ENCODE measurements around the gene BPHL.
A peak's percentile ranks its signal among the peaks of the same experiment; 100 is the strongest.
"Not testable (repeated sequence)": the region's sequence is repeated elsewhere in the genome, so short reads cannot be mapped to it uniquely, and the experiment has no call there.

Gene BPHL

DNA sequence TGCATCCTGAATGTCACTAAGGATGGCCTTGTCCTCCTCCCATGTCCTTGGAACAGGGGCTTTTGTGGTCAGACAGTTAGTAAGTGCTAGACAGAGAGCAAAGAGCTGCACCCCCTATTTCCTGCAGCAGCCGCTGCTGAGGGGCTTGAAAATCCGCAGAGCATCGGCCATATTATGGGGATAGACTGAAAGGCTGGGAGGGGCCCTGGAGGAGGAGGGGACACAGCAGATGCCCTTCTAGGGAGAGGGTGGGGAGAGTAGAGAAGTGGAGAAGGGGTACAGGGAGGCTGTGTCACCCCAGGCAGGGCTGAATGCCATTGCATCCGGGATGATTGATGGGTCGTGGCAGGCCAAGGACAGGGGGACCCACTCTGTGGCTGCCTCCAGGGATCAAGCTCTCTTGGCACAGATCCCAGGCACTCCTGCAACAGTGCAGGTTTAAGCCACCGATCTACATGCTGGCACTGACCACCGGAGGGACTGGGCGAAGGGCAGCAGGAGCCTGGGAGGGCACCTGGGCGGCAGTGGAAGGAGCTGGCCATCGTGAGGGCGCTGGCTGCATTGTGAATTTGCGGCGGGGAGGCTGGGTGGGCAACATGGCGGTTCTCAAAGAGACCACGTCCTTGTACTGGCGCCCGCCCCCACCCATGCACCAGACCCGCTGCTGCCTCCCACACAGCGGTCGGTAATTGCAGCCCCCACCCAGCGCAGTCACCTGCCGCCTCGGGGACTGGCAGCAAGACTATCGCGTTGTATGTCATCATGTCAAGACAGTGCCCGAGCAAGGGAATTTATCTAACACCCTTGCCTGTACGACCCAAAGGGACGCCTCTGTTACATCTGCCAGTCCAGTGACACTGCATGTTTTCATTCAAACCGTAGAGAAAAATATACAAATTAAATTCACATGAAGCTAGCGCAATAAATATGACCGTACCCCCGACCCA, 37.9 kb downstream of the BPHL start:
- DNase-seq (ENCODE audit: low read depth in 2 of 2) = not testable (repeated sequence)

DNA sequence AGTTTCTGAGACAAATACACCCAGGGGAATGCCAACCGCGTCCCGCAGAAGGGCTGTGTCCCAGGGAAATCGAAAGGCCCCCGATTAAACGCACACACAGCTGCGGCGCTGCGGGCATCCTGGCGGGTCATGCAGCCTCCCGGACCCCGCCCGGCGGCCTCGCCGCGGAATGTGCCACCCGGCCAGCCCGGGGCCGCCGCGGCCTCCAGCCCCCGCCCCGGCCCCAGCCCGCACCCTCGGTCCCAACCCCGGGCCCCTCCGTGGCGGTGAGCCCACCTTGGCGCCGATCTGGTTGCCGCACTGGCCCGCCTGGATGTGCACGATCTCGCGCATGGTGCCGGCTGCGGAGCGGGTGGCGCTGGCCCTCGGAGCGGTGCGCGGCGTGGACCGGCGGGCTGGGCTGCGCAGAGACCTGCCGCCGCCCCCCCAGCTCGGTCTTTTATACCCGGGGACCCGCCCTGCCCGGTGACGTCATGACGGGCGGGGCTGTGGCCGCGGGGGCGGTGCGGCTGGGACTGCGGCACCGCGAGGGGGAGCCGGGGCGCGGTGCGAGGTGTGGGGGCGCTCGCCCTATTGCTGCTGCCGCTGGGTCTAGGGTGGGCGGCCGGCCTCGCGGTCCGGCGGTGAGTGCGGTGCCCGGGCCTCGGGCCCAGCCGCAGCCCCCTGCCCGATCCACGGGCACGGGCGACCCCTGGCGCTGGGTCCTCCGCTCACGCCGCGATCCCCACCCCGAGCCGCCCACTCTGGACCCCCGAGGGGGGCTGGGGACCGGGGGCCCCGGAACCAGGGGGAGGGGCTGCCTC, 38.8 kb downstream of the BPHL start, which contains the start of gene TUBB2A:
TSS of gene TUBB2A (minus strand) at position 414 of the 803 bp plus-strand sequence. CDS start at position 333, 81 bp downstream.
- peak; percentile 74 to 82 for DNase-seq (ENCODE audit: low read depth in 2 of 2)

DNA sequence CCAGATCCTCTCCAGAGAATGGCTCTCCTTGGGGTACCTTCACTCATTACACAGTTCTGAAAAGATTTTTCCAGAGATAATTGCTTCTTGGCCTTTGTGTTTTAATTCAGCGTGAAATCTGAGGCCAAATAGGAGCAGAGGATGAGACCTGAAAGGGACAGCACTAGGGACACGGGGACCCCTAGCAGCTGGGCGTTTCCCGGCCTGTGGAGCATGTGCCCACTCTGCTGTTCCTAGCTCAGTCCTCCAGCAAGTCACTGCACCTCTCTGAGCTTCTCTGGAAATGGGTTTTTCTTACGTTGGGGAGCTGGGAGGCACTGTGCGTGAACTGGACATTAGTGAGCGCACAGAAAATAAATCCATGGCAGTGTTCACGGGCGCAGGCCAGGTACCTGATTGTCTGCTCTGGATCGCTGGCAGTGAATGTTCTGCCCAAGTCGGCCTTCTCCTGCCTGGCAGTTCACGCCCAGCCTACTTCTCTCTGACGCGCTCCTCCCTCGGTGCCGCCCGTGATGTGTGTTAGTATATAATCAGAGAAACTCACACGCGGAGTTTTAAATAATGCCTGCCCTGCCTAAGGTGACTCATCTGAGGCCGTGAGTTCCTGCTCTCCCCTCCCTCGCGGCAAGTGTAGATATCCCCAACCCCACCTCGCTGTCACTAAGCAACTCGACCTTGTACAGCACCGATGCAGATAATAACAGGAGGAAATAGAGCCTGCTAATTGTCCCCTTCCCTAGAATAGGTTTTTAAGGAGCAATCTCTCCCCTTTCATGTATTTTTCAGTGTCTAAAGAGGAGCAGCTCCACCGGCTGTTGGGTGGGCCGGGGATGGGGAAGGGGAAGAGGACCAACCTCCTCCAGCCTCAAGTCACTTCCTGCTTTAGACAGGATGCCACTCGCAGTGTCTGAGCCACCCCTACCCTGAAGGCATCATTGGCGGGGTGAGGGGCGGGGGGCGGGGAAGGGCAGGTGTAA, 41.6 kb downstream of the BPHL start:
- DNase-seq (ENCODE audit: low read depth in 2 of 2) = peak; percentile 44 to 62

DNA sequence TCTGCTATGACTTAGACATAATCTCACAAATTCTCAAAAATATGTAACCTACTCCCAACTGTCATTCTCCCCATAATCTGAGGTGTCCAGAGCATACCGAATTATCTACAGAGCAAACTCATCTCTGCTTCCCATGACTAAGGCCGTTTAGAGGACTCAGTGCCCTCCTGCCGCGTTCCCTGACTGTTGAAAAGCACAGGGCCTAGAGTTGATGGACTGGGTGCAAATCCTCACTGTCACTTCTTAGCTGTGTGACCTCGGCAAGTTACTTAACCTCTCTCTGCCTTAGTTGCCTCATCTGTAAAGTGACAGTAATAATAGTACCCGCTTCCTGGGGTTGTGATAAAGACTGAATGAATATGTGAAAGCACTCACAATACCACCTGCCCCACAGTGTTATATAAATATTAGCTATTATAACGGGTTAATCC, 43.6 kb downstream of the BPHL start:
- no peak for DNase-seq (ENCODE audit: low read depth in 2 of 2)

DNA sequence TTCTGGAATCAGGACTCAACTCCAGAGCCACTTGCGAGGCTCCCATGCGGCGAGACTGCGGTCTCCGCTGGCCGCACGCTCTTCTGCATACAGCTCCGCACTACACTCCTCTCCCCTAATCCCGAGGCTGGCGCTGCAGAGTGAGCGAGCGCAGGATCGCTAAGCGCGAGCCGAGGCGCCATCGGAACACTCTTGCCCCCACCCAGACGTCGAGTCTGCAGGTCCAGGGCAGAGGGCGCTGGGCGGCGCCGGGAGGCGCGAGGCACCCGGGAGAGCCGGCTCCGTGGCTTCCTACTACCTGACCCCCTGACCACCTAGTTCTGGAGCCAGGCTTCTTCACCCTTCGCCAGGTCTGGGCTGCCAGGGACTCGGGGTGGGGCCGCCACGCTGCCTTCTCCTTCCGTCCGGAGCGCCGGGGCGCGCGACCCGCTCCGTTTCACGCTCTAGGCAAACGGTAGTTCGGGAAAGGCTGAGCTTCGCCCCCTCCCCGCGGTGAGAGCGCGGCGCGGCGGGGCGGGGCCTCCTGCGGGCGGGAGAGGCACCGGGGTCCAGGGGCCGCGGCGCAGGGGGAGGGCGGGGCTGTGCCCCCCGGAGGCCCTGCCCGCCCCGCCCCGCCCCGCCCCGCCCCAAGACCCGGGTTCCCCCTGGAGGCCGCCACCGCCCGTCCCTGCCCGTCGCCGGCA, 44.2 kb downstream of the BPHL start:
- no peak for DNase-seq (ENCODE audit: low read depth in 2 of 2)

DNA sequence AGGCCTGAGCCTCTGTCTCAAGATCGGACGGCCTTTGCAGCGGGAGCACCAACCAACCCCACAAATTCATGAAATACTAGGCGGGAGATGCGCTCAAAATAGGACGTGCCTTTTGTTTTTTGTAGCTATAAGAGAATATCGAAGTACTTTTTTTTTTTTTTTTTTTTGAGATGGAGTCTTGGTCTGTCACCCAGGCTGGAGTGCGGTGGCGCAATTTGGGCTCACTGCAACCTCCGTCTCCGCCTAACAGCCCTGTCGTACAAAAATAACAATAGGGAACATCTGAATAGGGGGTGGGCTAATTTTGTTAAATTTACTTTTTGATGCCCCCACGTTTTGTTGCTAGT, 44.7 kb downstream of the BPHL start:
- DNase-seq (ENCODE audit: low read depth in 2 of 2) = no peak

DNA sequence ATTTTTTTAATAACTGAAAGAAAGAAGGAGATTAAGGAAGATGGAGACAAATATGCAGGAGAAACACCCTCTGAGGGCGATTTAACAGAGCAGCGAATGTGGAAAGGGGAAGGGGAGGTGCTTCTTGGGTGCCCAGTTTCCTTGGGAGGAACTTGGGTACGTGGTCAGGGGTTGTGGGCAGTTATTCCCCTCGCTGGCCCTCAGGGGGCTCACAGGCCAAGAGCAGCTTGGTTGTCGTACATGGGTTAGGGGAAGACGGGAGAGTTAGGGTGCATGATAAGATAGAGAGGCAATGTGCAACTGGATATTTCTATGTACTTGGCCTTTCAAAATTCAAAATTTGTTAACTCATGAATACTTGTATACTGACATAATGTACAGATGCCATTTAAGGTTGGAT, 45.9 kb downstream of the BPHL start:
- DNase-seq (ENCODE audit: low read depth in 2 of 2) = no peak

DNA sequence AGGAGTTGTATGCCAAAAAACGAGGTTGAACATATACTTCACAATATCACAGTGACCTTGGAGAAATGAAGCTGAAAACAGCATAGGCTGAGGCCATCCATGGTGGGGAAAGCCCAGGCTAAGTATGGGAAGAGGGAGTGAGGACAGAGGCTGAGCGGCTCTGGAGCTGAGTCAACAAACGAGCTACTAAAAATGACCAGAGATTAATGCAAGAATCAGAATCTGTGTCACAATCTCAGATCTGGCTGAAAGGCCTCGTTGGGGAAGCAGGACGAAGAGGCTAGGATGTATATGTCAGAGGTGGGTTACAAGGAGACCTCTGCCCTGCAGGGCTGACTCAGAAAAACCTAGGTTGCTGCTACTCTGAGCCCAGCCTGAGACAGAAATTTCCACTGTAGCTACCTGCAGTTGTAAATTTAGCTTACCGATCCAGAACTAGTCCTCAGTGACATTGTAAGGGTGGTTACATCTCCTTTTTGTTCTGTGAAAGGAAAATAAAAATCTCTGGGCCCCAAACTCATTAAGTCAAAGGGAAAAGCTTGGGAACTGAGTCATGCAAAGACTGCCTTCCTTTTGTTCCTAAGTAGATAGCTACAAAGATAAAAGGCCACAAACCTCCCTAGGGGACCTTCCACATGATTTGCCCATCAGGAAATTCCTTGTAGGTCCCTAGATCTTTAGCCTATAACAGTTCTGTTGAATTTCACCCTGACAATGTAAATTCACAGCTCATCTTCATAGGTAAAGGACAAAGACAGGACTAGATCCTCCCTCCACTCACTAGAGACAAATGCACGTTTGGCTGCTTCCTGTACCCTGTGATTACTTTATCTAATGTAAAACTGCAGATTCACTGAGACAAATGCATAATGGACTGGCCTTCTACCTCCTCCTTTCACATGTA, 47.4 kb downstream of the BPHL start:
- DNase-seq (ENCODE audit: low read depth in 2 of 2) = no peak

DNA sequence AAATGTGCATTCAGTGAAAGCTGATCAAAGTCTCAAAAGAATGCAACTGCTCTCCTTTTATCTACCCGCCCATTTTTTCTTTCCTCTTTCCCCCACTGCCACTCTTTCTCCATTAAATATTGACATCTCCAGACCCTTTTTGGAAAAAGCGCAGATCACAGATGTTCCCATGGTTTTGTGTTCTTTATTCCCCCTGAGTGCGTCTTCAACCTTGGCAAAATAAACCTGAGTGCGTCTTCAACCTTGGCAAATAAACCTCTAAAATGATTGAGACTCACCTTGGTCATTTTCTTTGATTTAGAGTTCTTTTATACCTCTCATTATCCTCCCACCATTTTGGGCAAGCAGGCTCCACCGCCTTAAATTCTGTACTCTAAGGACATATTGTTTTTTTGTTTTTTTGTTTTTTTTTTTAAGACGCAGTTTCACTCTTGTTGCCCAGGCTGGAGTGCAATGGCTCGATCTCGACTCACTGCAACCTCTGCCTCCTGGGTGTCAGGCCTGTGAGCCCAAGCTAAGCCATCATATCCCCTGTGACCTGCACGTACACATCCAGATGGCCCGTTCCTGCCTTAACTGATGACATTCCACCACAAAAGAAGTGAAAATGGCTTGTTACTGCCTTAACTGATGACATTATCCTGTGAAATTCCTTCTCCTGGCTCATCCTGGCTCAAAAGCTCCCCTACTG, 48.2 kb downstream of the BPHL start:
- not testable (repeated sequence) for DNase-seq (ENCODE audit: low read depth in 2 of 2)

DNA sequence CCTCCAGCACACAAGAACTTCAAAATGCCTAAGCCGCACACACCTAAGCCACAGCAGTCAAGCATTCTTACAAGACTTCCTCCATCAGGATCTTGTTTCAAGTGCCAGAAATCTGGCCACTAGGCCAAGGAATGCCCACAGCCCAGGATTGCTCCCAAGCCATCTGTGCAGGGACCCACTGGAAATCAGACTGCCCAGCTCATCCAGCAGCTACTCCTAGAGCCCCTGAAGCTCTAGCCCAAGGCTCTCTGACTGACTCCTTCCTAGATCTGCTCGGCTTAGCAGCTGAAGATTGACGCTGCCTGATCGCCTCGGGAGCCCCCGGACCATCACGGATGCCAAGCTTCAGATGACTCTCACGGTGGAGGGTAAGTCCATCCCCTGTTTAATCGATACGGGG, 49.5 kb downstream of the BPHL start:
- not testable (repeated sequence) for DNase-seq (ENCODE audit: low read depth in 2 of 2)

DNA sequence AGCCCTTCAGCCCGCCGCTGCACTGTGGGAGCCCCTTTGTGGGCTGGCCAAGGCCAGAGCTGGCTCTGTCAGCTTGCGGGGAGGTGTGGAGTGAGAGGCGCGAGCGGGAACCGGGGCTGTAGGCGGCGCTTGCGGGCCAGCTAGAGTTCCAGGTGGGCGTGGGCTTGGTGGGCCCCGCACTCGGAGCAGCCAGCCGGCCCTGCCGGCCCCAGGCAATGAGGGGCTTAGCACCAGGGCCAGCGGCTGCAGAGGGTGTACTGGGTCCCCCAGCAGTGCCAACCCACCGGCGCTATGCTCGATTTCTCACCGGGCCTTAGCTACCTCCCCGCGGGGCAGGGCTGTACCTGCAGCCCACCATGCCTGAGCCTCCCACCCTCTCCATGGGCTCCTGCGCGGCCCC, 52.2 kb downstream of the BPHL start:
- not testable (repeated sequence) for DNase-seq (ENCODE audit: low read depth in 2 of 2)

DNA sequence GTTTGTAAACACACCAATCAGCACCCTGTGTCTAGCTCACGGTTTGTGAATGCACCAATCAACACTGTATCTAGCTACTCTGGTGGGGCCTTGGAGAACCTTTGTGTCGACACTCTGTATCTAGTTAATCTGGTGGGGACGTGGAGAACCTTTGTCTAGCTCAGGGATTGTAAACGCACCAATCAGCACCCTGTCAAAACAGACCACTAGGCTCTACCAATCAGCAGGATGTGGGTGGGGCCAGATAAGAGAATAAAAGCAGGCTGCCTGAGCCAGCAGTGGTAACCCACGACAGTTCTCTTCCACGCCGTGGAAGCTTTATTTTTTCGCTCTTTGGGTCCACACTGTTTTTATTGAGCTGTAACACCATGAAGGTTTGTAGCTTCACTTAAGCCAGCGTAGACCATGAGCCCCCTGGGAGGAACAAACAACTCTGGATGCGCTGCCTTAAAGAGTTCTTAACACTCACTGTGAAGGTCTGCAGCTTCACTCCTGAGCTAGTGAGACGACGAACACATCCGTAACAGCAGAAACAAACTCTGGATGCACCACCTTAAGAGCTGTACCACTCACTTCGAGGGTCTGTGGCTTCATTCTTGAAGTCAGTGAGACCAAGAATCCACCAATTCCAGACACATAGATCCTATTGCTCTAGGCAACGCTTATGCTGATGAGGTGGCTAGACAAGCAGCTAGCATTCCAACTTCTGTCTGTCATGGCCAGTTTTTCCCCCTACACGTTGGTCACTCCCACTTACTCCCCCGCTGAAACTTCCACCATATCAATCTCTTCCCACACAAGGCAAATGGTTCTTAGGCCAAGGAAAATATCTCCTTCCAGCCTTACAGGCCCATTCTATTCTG, 53.0 kb downstream of the BPHL start:
- DNase-seq (ENCODE audit: low read depth in 2 of 2) = not testable (repeated sequence)

DNA sequence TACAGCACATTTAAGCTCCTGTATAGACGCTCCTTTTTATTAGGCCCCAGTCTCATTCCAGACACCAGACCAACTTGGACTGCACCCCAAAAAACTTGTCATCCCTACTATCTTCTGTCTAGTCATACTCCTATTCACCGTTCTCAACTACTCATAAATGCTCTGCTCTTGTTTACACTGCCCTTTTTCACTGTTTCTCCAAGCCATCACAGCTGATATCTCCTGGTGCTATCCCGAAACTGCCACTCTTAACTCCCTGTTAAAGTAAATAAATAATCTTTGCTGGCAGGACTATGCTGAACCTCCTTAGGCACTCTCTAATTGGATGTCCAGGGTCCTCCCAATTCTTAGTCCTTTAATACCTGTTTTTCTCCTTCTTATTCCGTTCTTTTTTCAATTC, 54.3 kb downstream of the BPHL start:
- not testable (repeated sequence) for DNase-seq (ENCODE audit: low read depth in 2 of 2)

DNA sequence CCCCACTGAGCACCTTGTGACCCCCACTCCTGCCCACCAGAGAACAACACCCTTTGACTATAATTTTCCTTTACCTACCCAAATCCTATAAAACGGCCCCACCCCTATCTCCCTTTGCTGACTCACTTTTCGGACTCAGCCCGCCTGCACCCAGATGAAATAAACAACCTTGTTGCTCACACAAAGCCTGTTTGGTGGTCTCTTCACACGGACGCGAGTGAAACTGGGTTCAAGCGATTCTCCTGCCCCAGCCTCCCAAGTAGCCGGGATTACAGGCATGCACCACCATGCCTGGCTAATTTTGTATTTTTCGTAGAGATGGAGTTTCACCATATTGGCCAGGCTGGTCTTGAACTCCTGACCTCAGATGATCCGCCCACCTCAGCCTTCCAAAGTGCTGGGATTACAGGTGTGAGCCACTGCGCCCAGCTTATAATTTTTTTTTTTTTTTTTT, 55.2 kb downstream of the BPHL start:
- DNase-seq (ENCODE audit: low read depth in 2 of 2) = not testable (repeated sequence)

DNA sequence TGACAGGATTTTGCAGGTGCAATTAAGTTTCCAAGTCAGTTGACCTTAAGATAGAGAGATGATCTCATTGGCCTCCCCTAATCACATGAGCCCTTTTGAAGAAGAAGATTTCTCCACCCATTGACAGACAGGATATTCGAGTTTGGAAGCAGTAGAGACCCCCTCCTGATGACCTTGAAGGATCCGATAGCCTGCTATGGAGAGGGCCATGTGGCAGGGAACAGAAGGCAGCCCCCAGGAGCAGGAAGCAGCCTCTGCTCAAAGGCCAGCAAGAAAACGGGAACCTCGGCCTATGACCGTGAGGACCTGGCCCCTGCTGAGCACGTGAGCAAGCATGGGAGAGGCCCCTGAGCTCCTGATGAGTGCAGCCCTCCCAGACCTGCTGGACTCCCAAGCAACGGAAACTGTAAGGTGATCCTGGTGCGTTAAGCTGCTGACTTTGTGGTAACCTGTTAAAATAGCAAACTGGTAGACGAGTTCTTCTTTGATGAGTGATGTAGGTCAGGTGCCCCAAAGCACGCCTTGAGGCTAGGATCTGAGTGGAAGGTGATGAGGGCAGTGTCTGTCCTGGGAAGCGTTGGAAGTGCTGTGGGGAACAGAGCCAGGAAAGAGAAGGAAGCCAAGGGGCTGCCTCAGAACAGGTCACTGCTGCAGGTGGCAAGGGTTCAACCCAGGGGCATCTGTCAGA, 57.3 kb downstream of the BPHL start:
- no peak for DNase-seq (ENCODE audit: low read depth in 2 of 2)

DNA sequence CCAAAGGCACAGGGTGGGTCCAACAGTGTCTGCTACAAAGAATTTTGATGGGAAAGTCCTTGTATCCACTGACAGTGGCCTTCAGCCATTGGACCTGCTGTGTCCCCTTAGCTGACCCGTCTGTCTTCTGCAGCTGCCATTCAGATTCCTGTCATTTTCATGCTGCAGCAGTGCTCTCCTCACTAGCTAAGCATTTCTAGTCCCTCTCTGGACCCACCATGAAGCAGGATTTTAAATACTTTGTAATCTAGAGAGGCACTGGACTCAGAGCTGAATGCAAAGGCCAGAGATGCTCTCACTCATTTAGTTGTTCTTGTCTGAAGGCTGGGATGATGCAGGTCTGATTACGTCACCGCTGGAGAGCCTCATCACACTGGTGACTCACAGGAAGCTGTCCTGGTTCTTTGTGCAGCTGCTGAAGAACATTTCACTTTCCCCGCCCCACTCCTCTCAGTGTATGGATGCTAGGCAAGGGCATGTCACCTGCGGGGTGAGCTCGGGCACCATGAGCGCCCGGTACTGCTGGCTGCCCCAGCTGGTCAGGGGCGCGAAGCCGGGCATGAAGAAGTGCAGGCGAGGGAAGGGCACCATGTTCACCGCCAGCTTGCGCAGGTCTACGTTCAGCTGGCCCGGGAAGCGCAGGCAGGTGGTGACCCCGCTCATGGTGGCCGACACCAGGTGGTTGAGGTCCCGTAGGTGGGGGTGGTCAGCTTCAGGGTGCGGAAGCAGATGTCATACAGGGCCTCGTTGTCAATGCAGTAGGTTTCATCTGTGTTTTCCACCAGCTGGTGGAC, 58.2 kb downstream of the BPHL start:
- no peak for DNase-seq (ENCODE audit: low read depth in 2 of 2)

DNA sequence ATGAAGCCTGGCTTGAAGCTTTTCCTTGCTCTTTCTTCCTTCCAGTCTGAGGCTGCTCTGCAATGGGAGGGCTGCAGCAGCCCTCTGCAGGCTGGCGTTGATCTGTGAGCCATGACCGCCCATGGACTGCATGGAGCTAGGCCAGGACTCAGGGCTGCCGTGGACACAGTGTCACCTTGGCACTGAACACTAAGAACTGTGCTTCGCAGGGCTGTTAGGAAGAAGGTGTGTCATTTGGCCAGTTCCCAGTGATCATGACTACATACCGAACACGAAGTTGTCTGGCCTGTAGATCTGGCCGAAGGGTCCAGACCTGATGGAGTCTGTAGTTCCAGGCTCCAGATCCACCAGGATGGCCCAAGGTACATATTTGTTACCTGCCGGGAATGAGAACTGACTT, 60.2 kb downstream of the BPHL start:
- DNase-seq (ENCODE audit: low read depth in 2 of 2) = not testable (repeated sequence)
